Activated CD8-positive, alpha-beta T cell treated with anti-CD3 and anti-CD28 coated beads, Interleukin-2, amount 10 ng/mL, durations not matched to agents 7 days and 5 days (primary cell): ENCODE data around the gene POLR2J2. TPM values are rescaled to one million over a fixed set of nuclear protein-coding genes. Genes with fewer than 3 reads are reported as not detected.
"Not testable (repeated sequence)": the region's sequence is repeated elsewhere in the genome, so short reads cannot be mapped to it uniquely, and the experiment has no call there.

Experiments used
- ATAC-seq: fragments of 150-1000 bp; cut with Tn5 transposase; one replicate; pipeline ENCODE4 v1.10.0; 2021; ENCODE audit warnings: moderate library complexity
- CTCF ChIA-PET: fragments of 350-600 bp; sonication (Branson Sonifier 250); formaldehyde crosslinking; loops from one replicate; lab custom pipeline; 2021; ENCODE audit warnings: antibody characterized with exemption; lab: Charles Lee
- POLR2A ChIA-PET: fragments of 350-600 bp; sonication (Branson Sonifier 250); formaldehyde crosslinking; loops from one replicate; lab custom pipeline; 2021; ENCODE audit warnings: antibody characterized with exemption; lab: Charles Lee
- DNase-seq: peaks from one replicate; pipeline ENCODE4 v3.0.0-alpha.2; 2020
- H3K27ac Mint-ChIP-seq: one replicate; pipeline ENCODE4 v1.8.0; 2021; ENCODE audit warnings: mild to moderate bottlenecking, mixed read lengths
- H3K27me3 Mint-ChIP-seq: one replicate; pipeline ENCODE4 v1.8.0; 2021; ENCODE audit warnings: low read depth, mixed read lengths
- H3K36me3 Mint-ChIP-seq: one replicate; pipeline ENCODE4 v1.8.0; 2021; ENCODE audit warnings: low read depth, mixed read lengths
- H3K4me1 Mint-ChIP-seq: one replicate; pipeline ENCODE4 v1.8.0; 2021; ENCODE audit warnings: low read depth, mixed read lengths
- H3K4me3 Mint-ChIP-seq: one replicate; pipeline ENCODE4 v1.8.0; 2021; ENCODE audit warnings: mild to moderate bottlenecking, mixed read lengths
- H3K9me3 Mint-ChIP-seq: one replicate; pipeline ENCODE4 v1.8.0; 2022; ENCODE audit warnings: mixed read lengths; ENCODE audit not compliant: insufficient read depth
- total RNA-seq, 2 experiments: library from RNA; stranded (reverse); gene quantifications; one replicate each; pipeline ENCODE4 v1.2.3, GENCODE V29; 2021

POLR2J2 gene
- 10 to 100 TPM; 19.4 to 20.6 TPM for total RNA-seq

- H3K9me3 Mint-ChIP-seq = not testable (repeated sequence)
Observed at GRCh38 chr7:102671166-102671955, at the start of gene POLR2J2. TSS of gene POLR2J2 (minus strand) at chr7:102671663. CDS start at chr7:102671601, 62 bp downstream.

GRCh38 chr7:102718491-102718890 is 47.0 kb upstream of the POLR2J2 start:
- H3K9me3 Mint-ChIP-seq, H3K4me3 Mint-ChIP-seq, CTCF ChIA-PET, H3K27ac Mint-ChIP-seq, H3K4me1 Mint-ChIP-seq, POLR2A ChIA-PET, DNase-seq, ATAC-seq, H3K36me3 Mint-ChIP-seq: not testable (repeated sequence)
- H3K27me3 Mint-ChIP-seq = peaks cover 10% of the 10 kb centered on the region

More at GRCh38 chr7:102671166-102671955, at the start of gene POLR2J2:
- H3K27me3 Mint-ChIP-seq, H3K4me1 Mint-ChIP-seq, POLR2A ChIA-PET, H3K36me3 Mint-ChIP-seq, CTCF ChIA-PET: not testable (repeated sequence)
- peak; percentile 82 for ATAC-seq
- H3K27ac Mint-ChIP-seq = peak within 1 kb of the TSS; percentile 69
- peak; percentile 84 for DNase-seq
- peak within 1 kb of the TSS; percentile 71 for H3K4me3 Mint-ChIP-seq

GRCh38 chr7:102715718-102716117 is 44.3 kb upstream of the POLR2J2 start:
- POLR2A ChIA-PET, H3K4me3 Mint-ChIP-seq, CTCF ChIA-PET, H3K27me3 Mint-ChIP-seq, H3K27ac Mint-ChIP-seq, H3K9me3 Mint-ChIP-seq, DNase-seq, H3K36me3 Mint-ChIP-seq: not testable (repeated sequence)
- peaks cover 25% of the 10 kb centered on the region for H3K4me1 Mint-ChIP-seq
- ATAC-seq = peak; percentile 46

GRCh38 chr7:102714774-102715522 is 43.5 kb upstream of the POLR2J2 start:
- H3K27ac Mint-ChIP-seq, POLR2A ChIA-PET: not testable (repeated sequence)

GRCh38 chr7:102713691-102714080 is 42.2 kb upstream of the POLR2J2 start:
- DNase-seq, H3K36me3 Mint-ChIP-seq, H3K9me3 Mint-ChIP-seq, H3K27me3 Mint-ChIP-seq, POLR2A ChIA-PET: not testable (repeated sequence)
- H3K4me3 Mint-ChIP-seq = peak overlapping the region; percentile 60
- H3K4me1 Mint-ChIP-seq = peaks cover 25% of the 10 kb centered on the region
- peak overlapping the region; percentile 88 for H3K27ac Mint-ChIP-seq
- ATAC-seq = peak; percentile 80
- CTCF ChIA-PET = interaction anchor here (1.0 kb wide), 1 partner anchor 35 kb away, joined by 3 read pairs; no protein-coding TSS in a partner anchor

More at GRCh38 chr7:102714774-102715522, 43.5 kb upstream of the POLR2J2 start:
- DNase-seq, ATAC-seq, H3K9me3 Mint-ChIP-seq, CTCF ChIA-PET, H3K4me3 Mint-ChIP-seq, H3K36me3 Mint-ChIP-seq, H3K27me3 Mint-ChIP-seq: not testable (repeated sequence)
- H3K4me1 Mint-ChIP-seq = peaks cover 25% of the 10 kb centered on the region

GRCh38 chr7:102713011-102713690 is 41.7 kb upstream of the POLR2J2 start:
- Mint-ChIP-seq H3K4me3 (peak overlapping the region; percentile 60), H3K4me1 (peaks cover 23% of the 10 kb centered on the region), H3K27ac (peak overlapping the region; percentile 88)
- H3K27me3 Mint-ChIP-seq, H3K36me3 Mint-ChIP-seq, H3K9me3 Mint-ChIP-seq: not testable (repeated sequence)
- POLR2A ChIA-PET = interaction anchor here (0.6 kb wide), 1 partner anchor 634 kb away, joined by 3 read pairs; no protein-coding TSS in a partner anchor
- DNase-seq (peak; percentile 63), ATAC-seq (peak; percentile 83)
- CTCF ChIA-PET = interaction anchor here (1.0 kb wide), 1 partner anchor 35 kb away, joined by 3 read pairs; no protein-coding TSS in a partner anchor

GRCh38 chr7:102698962-102699750 is 27.7 kb upstream of the POLR2J2 start:
- H3K9me3 Mint-ChIP-seq, H3K4me1 Mint-ChIP-seq, ATAC-seq, H3K36me3 Mint-ChIP-seq, DNase-seq, H3K4me3 Mint-ChIP-seq, CTCF ChIA-PET, H3K27ac Mint-ChIP-seq, POLR2A ChIA-PET: not testable (repeated sequence)
- H3K27me3 Mint-ChIP-seq = peaks cover 16% of the 10 kb centered on the region

GRCh38 chr7:102697642-102698512 is 26.4 kb upstream of the POLR2J2 start:
- H3K4me1 Mint-ChIP-seq, H3K4me3 Mint-ChIP-seq, H3K27ac Mint-ChIP-seq, CTCF ChIA-PET, H3K36me3 Mint-ChIP-seq, H3K9me3 Mint-ChIP-seq, ATAC-seq, POLR2A ChIA-PET, DNase-seq: not testable (repeated sequence)
- H3K27me3 Mint-ChIP-seq = peaks cover 16% of the 10 kb centered on the region

- ATAC-seq, H3K4me1 Mint-ChIP-seq, POLR2A ChIA-PET, CTCF ChIA-PET, H3K27ac Mint-ChIP-seq, DNase-seq, H3K9me3 Mint-ChIP-seq, H3K4me3 Mint-ChIP-seq, H3K36me3 Mint-ChIP-seq: not testable (repeated sequence)
- peaks cover 14% of the 10 kb centered on the region for H3K27me3 Mint-ChIP-seq
Observed at GRCh38 chr7:102696009-102696408, 24.5 kb upstream of the POLR2J2 start.

GRCh38 chr7:102695033-102695552 is 23.6 kb upstream of the POLR2J2 start:
- ATAC-seq, H3K27me3 Mint-ChIP-seq, H3K27ac Mint-ChIP-seq, DNase-seq, H3K36me3 Mint-ChIP-seq, H3K4me3 Mint-ChIP-seq, H3K4me1 Mint-ChIP-seq, POLR2A ChIA-PET, CTCF ChIA-PET, H3K9me3 Mint-ChIP-seq: not testable (repeated sequence)
